Astrocyte (in vitro differentiated cells and primary cell): ENCODE measurements around the gene UBQLN1. TPM values are rescaled to one million over a fixed set of nuclear protein-coding genes. Genes with fewer than 3 reads are reported as not detected.
"Not testable (repeated sequence)": the region's sequence is repeated elsewhere in the genome, so short reads cannot be mapped to it uniquely, and the experiment has no call there.

Source experiments
- DNase-seq: peaks from one replicate; pipeline ENCODE4 v3.0.0-alpha.2; 2010; ENCODE audit warnings: low read depth
- FAIRE-seq: peaks from 2 replicates; lab custom pipeline; 2011; peaks lifted over from hg19 to GRCh38; lab: Jason Lieb, UNC
- H2AFZ ChIP-seq: 2 replicates; pipeline ENCODE4 v1.6.0; 2012; ENCODE audit warnings: low read depth, low read length, inconsistent platforms
- H3K27ac ChIP-seq: 2 replicates; pipeline ENCODE4 v1.5.1; 2011; ENCODE audit warnings: low read depth, low read length, inconsistent platforms
- H3K27me3 ChIP-seq: 2 replicates; pipeline ENCODE4 v1.6.0; 2011; ENCODE audit warnings: low read length, inconsistent platforms; ENCODE audit not compliant: insufficient read depth
- H3K36me3 ChIP-seq: 2 replicates; pipeline ENCODE4 v1.5.1; 2011; ENCODE audit warnings: low read length, inconsistent platforms; ENCODE audit not compliant: insufficient read depth
- H3K4me1 ChIP-seq: 2 replicates; pipeline ENCODE4 v1.5.1; 2011; ENCODE audit warnings: low read length, inconsistent platforms; ENCODE audit not compliant: insufficient read depth
- H3K4me2 ChIP-seq: 2 replicates; pipeline ENCODE4 v1.6.0; 2012; ENCODE audit warnings: low read length, inconsistent platforms
- H3K4me3 ChIP-seq: 2 replicates; pipeline ENCODE4 v1.5.1; 2011; ENCODE audit warnings: low read depth, mild to moderate bottlenecking, low read length, inconsistent platforms; ENCODE audit not compliant: insufficient read depth
- H3K79me2 ChIP-seq: 2 replicates; pipeline ENCODE4 v1.6.0; 2012; ENCODE audit warnings: mild to moderate bottlenecking, low read length, inconsistent platforms; ENCODE audit not compliant: insufficient read depth
- H3K9ac ChIP-seq: 2 replicates; pipeline ENCODE4 v1.6.0; 2012; ENCODE audit warnings: mild to moderate bottlenecking, low read length, inconsistent platforms
- H3K9me3 ChIP-seq: 2 replicates; pipeline ENCODE4 v1.5.1; 2012; ENCODE audit warnings: low read depth, mild to moderate bottlenecking, low read length, inconsistent platforms; ENCODE audit not compliant: insufficient read depth
- H4K20me1 ChIP-seq: 2 replicates; pipeline ENCODE4 v1.6.0; 2012; ENCODE audit warnings: low read length, inconsistent platforms; ENCODE audit not compliant: insufficient read depth
- H3K27ac Mint-ChIP-seq: one replicate; pipeline ENCODE4 v1.8.0; 2021; ENCODE audit warnings: mild to moderate bottlenecking, mixed read lengths; ENCODE audit not compliant: unreplicated experiment
- H3K27me3 Mint-ChIP-seq: one replicate; pipeline ENCODE4 v1.8.0; 2021; ENCODE audit warnings: low read depth, mixed read lengths; ENCODE audit not compliant: unreplicated experiment
- H3K36me3 Mint-ChIP-seq: one replicate; pipeline ENCODE4 v1.8.0; 2021; ENCODE audit warnings: low read depth, mixed read lengths; ENCODE audit not compliant: unreplicated experiment
- H3K4me1 Mint-ChIP-seq: one replicate; pipeline ENCODE4 v1.8.0; 2021; ENCODE audit warnings: low read depth, mixed read lengths; ENCODE audit not compliant: unreplicated experiment
- H3K4me3 Mint-ChIP-seq: one replicate; pipeline ENCODE4 v1.8.0; 2021; ENCODE audit warnings: mild to moderate bottlenecking, moderate library complexity, mixed read lengths; ENCODE audit not compliant: unreplicated experiment
- H3K9me3 Mint-ChIP-seq: one replicate; pipeline ENCODE4 v1.8.0; 2021; ENCODE audit warnings: mild to moderate bottlenecking, mixed read lengths; ENCODE audit not compliant: unreplicated experiment
- CTCF ChIP-seq: IDR thresholded peaks from 2 replicates; pipeline ENCODE4 v1.5.1; 2011; ENCODE audit warnings: low read depth, mild to moderate bottlenecking, inconsistent platforms, low read length, moderate library complexity; ENCODE audit not compliant: insufficient read depth
- EZH2 ChIP-seq: IDR thresholded peaks from 2 replicates; pipeline ENCODE4 v1.6.1; 2012; ENCODE audit warnings: mild to moderate bottlenecking, low read length, inconsistent platforms; ENCODE audit not compliant: insufficient read depth
- total RNA-seq: library from RNA; stranded (reverse); gene quantifications from 2 replicates; pipeline ENCODE4 v1.2.1, GENCODE V29; 2021

UBQLN1 gene
- total RNA-seq, 1 donor from 2014 or later, result 99.3 TPM

DNA sequence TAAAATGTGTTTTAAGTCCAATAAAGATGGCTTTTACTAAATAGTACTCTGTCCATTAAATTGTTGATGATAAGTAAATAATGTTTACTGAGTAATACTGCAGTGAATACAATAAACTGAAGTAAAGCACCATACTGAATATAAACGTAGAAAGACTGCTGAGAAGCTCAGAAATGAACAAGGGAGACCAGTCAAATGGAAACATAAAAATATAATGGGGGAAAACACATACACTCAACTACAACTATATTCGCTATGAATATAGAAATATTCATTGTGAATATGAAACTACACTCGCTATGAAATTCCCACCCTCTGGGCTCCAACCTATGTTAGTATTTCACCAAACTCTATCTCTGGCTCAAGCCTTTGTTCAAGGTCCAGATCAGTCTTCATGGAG, 41.9 kb upstream of the UBQLN1 start:
- Histone ChIP-seq H3K27me3 (no peaks in the 10 kb centered on the region), H3K79me2 (no peaks in the 10 kb centered on the region), H3K4me1 (no peaks in the 10 kb centered on the region), H3K9ac (no peak overlapping the region), H3K9me3 (no peaks in the 10 kb centered on the region), H4K20me1 (no peaks in the 10 kb centered on the region), H3K4me3 (no peak overlapping the region), H3K27ac (no peak overlapping the region), H2AFZ (no peak overlapping the region), H3K4me2 (no peak overlapping the region), H3K36me3 (no peaks in the 10 kb centered on the region)
- TF ChIP-seq EZH2, result no peak
- no peak for FAIRE-seq
- H3K4me1 Mint-ChIP-seq, result no peaks in the 10 kb centered on the region
- DNase-seq, result no peak
- H3K27ac Mint-ChIP-seq, result no peak overlapping the region
- H3K9me3 Mint-ChIP-seq, result no peaks in the 10 kb centered on the region
- H3K27me3 Mint-ChIP-seq, result no peaks in the 10 kb centered on the region
- no peaks in the 10 kb centered on the region for H3K36me3 Mint-ChIP-seq
- H3K4me3 Mint-ChIP-seq, result no peak overlapping the region

DNA sequence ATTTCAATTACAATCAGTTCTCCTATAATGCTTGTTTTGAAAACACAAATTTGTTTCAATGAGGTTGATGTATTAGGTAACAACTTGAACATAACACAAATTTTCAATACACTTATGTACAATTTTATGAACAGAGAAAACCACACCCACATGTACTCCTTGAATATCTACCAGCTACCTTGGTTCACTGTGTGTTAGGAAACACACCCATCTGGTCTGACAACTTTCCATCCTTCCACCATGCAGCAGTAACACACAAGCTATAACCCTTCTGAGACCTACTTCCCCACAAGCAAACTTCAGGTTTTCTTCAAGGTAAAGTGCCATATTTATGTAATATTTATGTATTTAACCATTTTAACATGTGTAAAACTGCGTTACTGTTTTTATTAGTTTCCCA, 36.4 kb upstream of the UBQLN1 start:
- H3K4me2 ChIP-seq, result no peak overlapping the region
- no peaks in the 10 kb centered on the region for H4K20me1 ChIP-seq
- TF ChIP-seq EZH2, result no peak
- no peak for TF ChIP-seq CTCF
- no peak overlapping the region for H3K9ac ChIP-seq
- no peak for FAIRE-seq
- Mint-ChIP-seq H3K4me1 (no peaks in the 10 kb centered on the region), H3K27me3 (no peaks in the 10 kb centered on the region), H3K4me3 (no peak overlapping the region), H3K36me3 (no peaks in the 10 kb centered on the region), H3K9me3 (no peaks in the 10 kb centered on the region), H3K27ac (no peak overlapping the region)
- no peaks in the 10 kb centered on the region for H3K27me3 ChIP-seq
- no peaks in the 10 kb centered on the region for H3K79me2 ChIP-seq
- H3K27ac ChIP-seq, result no peak overlapping the region
- H3K4me1 ChIP-seq, result no peaks in the 10 kb centered on the region
- DNase-seq, result no peak
- no peaks in the 10 kb centered on the region for H3K9me3 ChIP-seq
- H3K4me3 ChIP-seq, result no peak overlapping the region
- no peaks in the 10 kb centered on the region for H3K36me3 ChIP-seq
- no peak overlapping the region for H2AFZ ChIP-seq

GRCh38 chr9:83733739-83734138, 26.0 kb upstream of the UBQLN1 start:
- Histone ChIP-seq H3K36me3 (no peaks in the 10 kb centered on the region), H3K4me2 (no peak overlapping the region), H2AFZ (no peak overlapping the region), H3K79me2 (no peaks in the 10 kb centered on the region), H3K9ac (no peak overlapping the region), H3K27me3 (no peaks in the 10 kb centered on the region), H3K4me1 (no peaks in the 10 kb centered on the region), H3K9me3 (no peaks in the 10 kb centered on the region), H3K27ac (no peak overlapping the region), H4K20me1 (no peaks in the 10 kb centered on the region), H3K4me3 (no peak overlapping the region)
- DNase-seq (no peak), FAIRE-seq (no peak)
- H3K9me3 Mint-ChIP-seq, result no peaks in the 10 kb centered on the region
- TF ChIP-seq CTCF, result no peak
- TF ChIP-seq EZH2, result no peak
- no peaks in the 10 kb centered on the region for H3K27me3 Mint-ChIP-seq
- no peaks in the 10 kb centered on the region for H3K4me1 Mint-ChIP-seq
- no peak overlapping the region for H3K27ac Mint-ChIP-seq
- no peaks in the 10 kb centered on the region for H3K36me3 Mint-ChIP-seq
- no peak overlapping the region for H3K4me3 Mint-ChIP-seq

- not testable (repeated sequence) for H2AFZ ChIP-seq, H3K4me2 ChIP-seq, H3K4me1 Mint-ChIP-seq, H4K20me1 ChIP-seq, H3K27me3 ChIP-seq, H3K27ac Mint-ChIP-seq, H3K9me3 Mint-ChIP-seq, H3K27me3 Mint-ChIP-seq, H3K4me3 ChIP-seq, H3K27ac ChIP-seq, H3K4me3 Mint-ChIP-seq, H3K9me3 ChIP-seq, H3K79me2 ChIP-seq, FAIRE-seq, DNase-seq, H3K36me3 ChIP-seq, H3K4me1 ChIP-seq, H3K9ac ChIP-seq, H3K36me3 Mint-ChIP-seq
These were observed 21.0 kb upstream of the UBQLN1 start for GRCh38 chr9:83728591-83729368.
